K562 (cell line): ENCODE measurements around the gene TSTD1. TPM values are rescaled to one million over a fixed set of nuclear protein-coding genes. Genes with fewer than 3 reads are reported as not detected.

Experiments
- CHCHD3 ChIP-seq: fragments of 250-450 bp; sonication (Bioruptor Pico); IDR thresholded peaks from 2 replicates; pipeline ENCODE4 v2.1.2; 2022; ENCODE audit warnings: mild to moderate bottlenecking
- CTCF ChIP-seq, 3 experiments: IDR thresholded peaks in 2 of 3; conservative IDR thresholded peaks in 1 of 3; 2 replicates each; pipeline ENCODE4 v1.5.1; 2011 to 2012; ENCODE audit warnings: low read length in 3 of 3, mild to moderate bottlenecking in 3 of 3, control low read depth in 2 of 3, improper control_type of control experiment in 1 of 3, inconsistent platforms in 1 of 3, low read depth in 1 of 3, mixed read lengths in 1 of 3, moderate library complexity in 1 of 3; ENCODE audit not compliant: insufficient read depth in 2 of 3
- HDAC6 ChIP-seq: IDR thresholded peaks from 2 replicates; pipeline ENCODE4 v1.6.1; 2012; ENCODE audit warnings: low read depth, mild to moderate bottlenecking, control low read depth, inconsistent platforms, low read length, moderate library complexity
- HOXB6 ChIP-seq: fragments of 250-450 bp; sonication (Bioruptor Pico); IDR thresholded peaks from 2 replicates; pipeline ENCODE4 v1.5.1; 2022; ENCODE audit warnings: mild to moderate bottlenecking, borderline replicate concordance
- JUN ChIP-seq, 2 experiments: sonication (generic) in 1 of 2; formaldehyde crosslinking in 1 of 2; IDR thresholded peaks; 2 replicates each; pipeline versions ENCODE4 v1.6.1 to v1.8.0; 2012 to 2022; ENCODE audit warnings: borderline replicate concordance in 2 of 2, mild to moderate bottlenecking in 2 of 2, improper control_type of control experiment in 1 of 2, low read depth in 1 of 2, low read length in 1 of 2, missing genetic modification reagents in 1 of 2
- KDM4B ChIP-seq, 2 experiments: fragments of 450-650 bp in 1 of 2; sonication (generic) in 1 of 2; IDR thresholded peaks; 2 replicates each; pipeline ENCODE4 v1.6.1; 2016 to 2017; ENCODE audit warnings: borderline replicate concordance in 2 of 2, antibody characterized with exemption in 1 of 2, low read depth in 1 of 2, mild to moderate bottlenecking in 1 of 2
- MCM2 ChIP-seq: fragments of 450-650 bp; IDR thresholded peaks from 2 replicates; pipeline ENCODE4 v1.6.1; 2017; ENCODE audit warnings: low read depth, mild to moderate bottlenecking
- NCOA1 ChIP-seq: fragments of 450-650 bp; IDR thresholded peaks from 2 replicates; pipeline ENCODE4 v1.6.1; 2016; ENCODE audit warnings: low read depth
- NFIC ChIP-seq: fragments of 450-650 bp; IDR thresholded peaks from 2 replicates; pipeline ENCODE4 v1.6.1; 2017; ENCODE audit warnings: mild to moderate bottlenecking, inconsistent platforms
- PHB ChIP-seq: fragments of 250-450 bp; sonication (Bioruptor Pico); IDR thresholded peaks from 2 replicates; pipeline ENCODE4 v1.5.0; 2021
- SAFB ChIP-seq: fragments of 200-400 bp; formaldehyde crosslinking; IDR thresholded peaks from 2 replicates; pipeline ENCODE4 v1.6.1; 2017; ENCODE audit warnings: low read depth, low read length, borderline replicate concordance
- SP2 ChIP-seq: IDR thresholded peaks from 2 replicates; pipeline ENCODE4 v1.6.1; 2011; ENCODE audit warnings: mild to moderate bottlenecking, low read depth, low read length, moderate library complexity; ENCODE audit not compliant: poor library complexity, severe bottlenecking; ENCODE audit errors: extremely low read depth
- TAF9B ChIP-seq: fragments of 450-650 bp; IDR thresholded peaks from 2 replicates; pipeline ENCODE4 v1.6.1; 2018; ENCODE audit warnings: mild to moderate bottlenecking; ENCODE audit not compliant: partially characterized antibody
- TCF7 ChIP-seq: sonication (generic); IDR thresholded peaks from 2 replicates; pipeline ENCODE4 v1.6.1; 2016; ENCODE audit warnings: antibody characterized with exemption, borderline replicate concordance
- TGIF2 ChIP-seq: sonication (generic); formaldehyde crosslinking; IDR thresholded peaks from 2 replicates; pipeline ENCODE4 v1.8.1; 2022; ENCODE audit warnings: mild to moderate bottlenecking, missing genetic modification reagents, moderate library complexity
- TRIM25 ChIP-seq: fragments of 450-650 bp; IDR thresholded peaks from 2 replicates; pipeline ENCODE4 v1.7.0; 2016; ENCODE audit warnings: borderline replicate concordance
- TRIM28 ChIP-seq: fragments of 450-650 bp; IDR thresholded peaks from 2 replicates; pipeline ENCODE4 v1.6.1; 2017
- ZBTB5 ChIP-seq: fragments of 450-650 bp; IDR thresholded peaks from 2 replicates; pipeline ENCODE4 v1.6.1; 2017; ENCODE audit warnings: antibody characterized with exemption
- ZNF12 ChIP-seq: sonication (generic); formaldehyde crosslinking; IDR thresholded peaks from 2 replicates; pipeline ENCODE4 v1.4.0; 2020; ENCODE audit warnings: mild to moderate bottlenecking, missing genetic modification reagents
- ZNF507 ChIP-seq: conservative IDR thresholded peaks from 2 replicates; pipeline ENCODE4 v1.6.1; 2017; ENCODE audit warnings: missing genetic modification characterization, missing compliant biosample characterization
- ZNF551 ChIP-seq: fragments of 250-450 bp; sonication (Bioruptor Pico); IDR thresholded peaks from 2 replicates; pipeline ENCODE4 v1.5.0; 2021; ENCODE audit warnings: mild to moderate bottlenecking, moderate library complexity
- ZNF695 ChIP-seq: fragments of 450-650 bp; formaldehyde crosslinking; IDR thresholded peaks from 2 replicates; pipeline ENCODE4 v1.4.0; 2020; ENCODE audit warnings: mild to moderate bottlenecking, moderate library complexity
- ZNF76 ChIP-seq: fragments of 250-450 bp; sonication (Bioruptor Pico); IDR thresholded peaks from 2 replicates; pipeline ENCODE4 v1.4.0; 2020; ENCODE audit warnings: mild to moderate bottlenecking, moderate library complexity, borderline replicate concordance
- ZNF785 ChIP-seq: fragments of 250-450 bp; sonication (Bioruptor Pico); IDR thresholded peaks from 2 replicates; pipeline ENCODE4 v1.4.0; 2020; ENCODE audit warnings: mild to moderate bottlenecking
- polyA plus RNA-seq, 8 experiments: library from polyadenylated mRNA; depleted of rRNA in 4 of 8; stranded (reverse) in 5 of 8; unstranded in 3 of 8; fragments of >200 nt; fragmentation: Nextera tagmentation in 2 of 8; fragmentation: Illumina TruSeq in 1 of 8; extraction: Ambion mirVana in 2 of 8; extraction: Trizol in 1 of 8; gene quantifications; 2 replicates each; pipeline versions ENCODE4 v1.2.1 to v1.2.3, GENCODE V29; 2011 to 2014; ENCODE audit warnings: inconsistent platforms in 1 of 8, missing spikeins in 1 of 8
- total RNA-seq, 7 experiments: library from RNA; depleted of rRNA in 6 of 7; stranded (reverse); fragments of >200 nt in 6 of 7; fragmentation: Illumina TruSeq in 2 of 7; extraction: Trizol in 2 of 7; gene quantifications; 2 replicates each; pipeline versions ENCODE4 v1.2.1 to v1.2.3, GENCODE V29; 2011 to 2021; ENCODE audit warnings: low replicate concordance in 1 of 7

Gene TSTD1
- total and polyA plus RNA-seq, 9 of the 15 experiments (the other 6 are each of a cell fraction or from before 2014, with no cell fraction given): 0.23 to 0.53 TPM; not detected in 7

DNA sequence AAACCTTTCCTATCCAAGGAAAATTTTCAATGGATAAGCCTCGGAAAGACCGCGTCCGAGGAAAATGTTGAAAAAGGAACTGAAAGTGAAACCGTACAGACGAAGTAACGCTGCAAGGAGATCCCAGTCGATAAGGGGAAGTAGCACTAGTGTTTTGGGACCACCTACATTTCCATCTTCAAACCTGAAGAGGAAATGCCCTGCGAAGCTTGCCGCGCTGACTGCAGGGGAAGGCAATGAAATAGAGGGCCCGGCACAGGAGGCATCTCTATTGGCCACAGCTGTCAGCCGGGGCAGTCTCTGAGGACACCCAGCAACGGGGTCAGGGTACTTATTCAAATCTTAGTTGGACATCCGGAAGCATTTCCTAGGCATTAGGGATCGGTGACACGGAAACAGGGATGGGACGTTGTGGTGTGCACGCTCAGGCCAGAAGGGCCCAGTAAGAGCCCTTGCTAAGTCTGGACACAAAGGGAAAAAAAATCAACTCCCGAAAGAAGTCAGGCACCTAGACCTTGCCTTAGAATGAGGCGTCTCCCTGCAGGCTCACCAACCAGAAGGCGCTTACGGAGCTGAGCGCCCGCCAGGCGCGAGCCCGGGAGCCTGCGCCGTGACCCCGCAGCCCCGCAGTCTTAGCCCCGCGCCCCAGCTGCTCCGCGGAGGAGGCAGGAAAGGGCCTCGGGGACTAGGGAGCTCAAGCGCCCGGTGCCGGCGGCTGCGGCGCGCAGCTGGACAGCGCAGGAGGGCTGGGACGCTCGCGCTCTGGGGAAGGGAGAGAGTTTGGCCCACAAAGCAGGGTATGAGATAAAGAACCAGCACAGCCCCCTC lies 6.4 kb upstream of the TSTD1 start (continued):
- no peak for TF ChIP-seq JUN (IDR thresholded peaks at IDR 0.05; ENCODE audit: borderline replicate concordance, low read depth, low read length)
- TF ChIP-seq JUN (CRISPR knock-in tag; IDR thresholded peaks at IDR 0.05; ENCODE audit: borderline replicate concordance): no peak
- no peak for TF ChIP-seq ZNF785 (CRISPR knock-in tag)
- TF ChIP-seq NFIC: no peak
- no peak for TF ChIP-seq MCM2
- no peak for TF ChIP-seq CTCF (IDR thresholded peaks at IDR 0.05 in 2 of 3, conservative IDR thresholded peaks at IDR 0.05 in 1 of 3; ENCODE audit: insufficient read depth in 2 of 3, low read depth in 1 of 3, low read length in 3 of 3)
- TF ChIP-seq NCOA1: no peak
- no peak for TF ChIP-seq TCF7
- TF ChIP-seq ZNF551 (CRISPR knock-in tag): no peak
- TF ChIP-seq ZNF507 (tag): no peak
- TF ChIP-seq HOXB6 (CRISPR knock-in tag): no peak
- no peak for TF ChIP-seq PHB
- no peak for TF ChIP-seq SP2
- no peak for TF ChIP-seq HDAC6
- no peak for TF ChIP-seq TRIM25
- TF ChIP-seq CHCHD3 (CRISPR knock-in tag): no peak
- peak; percentile 38 for TF ChIP-seq TAF9B
- no peak for TF ChIP-seq TGIF2 (CRISPR knock-in tag)
- no peak for TF ChIP-seq KDM4B (IDR thresholded peaks at IDR 0.05; ENCODE audit: borderline replicate concordance in 2 of 2, low read depth in 1 of 2)
- TF ChIP-seq ZBTB5: no peak
- TF ChIP-seq ZNF695: no peak
- no peak for TF ChIP-seq ZNF76
- TF ChIP-seq ZNF12 (CRISPR knock-in tag): no peak
- TF ChIP-seq TRIM28: no peak
- no peak for TF ChIP-seq SAFB
